Measurements from ENCODE around the gene ABLIM2.

The ABLIM2 gene

GRCh38 chr4:8115916-8116315 is 42.7 kb downstream of the ABLIM2 start:
- DNase-seq = no peak

- DNase-seq = no peak
These were observed 43.5 kb downstream of the ABLIM2 start for GRCh38 chr4:8115203-8115520.

- no peak for DNase-seq
These were observed 44.0 kb downstream of the ABLIM2 start for GRCh38 chr4:8114456-8115202.

- DNase-seq = no peak
These were observed 44.8 kb downstream of the ABLIM2 start for GRCh38 chr4:8113611-8114377.

- DNase-seq = no peak
These were observed 45.9 kb downstream of the ABLIM2 start for GRCh38 chr4:8112672-8113071.

GRCh38 chr4:8112036-8112576 is 46.5 kb downstream of the ABLIM2 start:
- DNase-seq = no peak

- DNase-seq = no peak
These were observed 48.3 kb downstream of the ABLIM2 start for GRCh38 chr4:8110071-8110986.

- no peak for DNase-seq
These were observed 49.1 kb downstream of the ABLIM2 start for GRCh38 chr4:8109406-8110065.

GRCh38 chr4:8108991-8109390 is 49.6 kb downstream of the ABLIM2 start:
- no peak for DNase-seq

- no peak for DNase-seq
These were observed 50.4 kb downstream of the ABLIM2 start for GRCh38 chr4:8108261-8108660.

- DNase-seq = no peak
These were observed 51.4 kb downstream of the ABLIM2 start for GRCh38 chr4:8107146-8107657.

GRCh38 chr4:8106451-8107025 is 52.1 kb downstream of the ABLIM2 start:
- DNase-seq = no peak

- DNase-seq = no peak
These were observed 53.1 kb downstream of the ABLIM2 start for GRCh38 chr4:8105306-8106100.

GRCh38 chr4:8104491-8105305 is 53.9 kb downstream of the ABLIM2 start:
- no peak for DNase-seq

GRCh38 chr4:8103421-8104390 is 54.9 kb downstream of the ABLIM2 start:
- no peak for DNase-seq

- no peak for DNase-seq
These were observed 55.8 kb downstream of the ABLIM2 start for GRCh38 chr4:8102831-8103230.

- no peak for DNase-seq
These were observed 56.6 kb downstream of the ABLIM2 start for GRCh38 chr4:8102076-8102355.

GRCh38 chr4:8101213-8102075 is 57.2 kb downstream of the ABLIM2 start:
- DNase-seq = no peak
